Retinal pigment epithelial cell (primary cell): ENCODE measurements around the gene ANKRD13B.

Experiments
- DNase-seq: peaks from one replicate; pipeline ENCODE4 v3.0.0-alpha.2; 2010; ENCODE audit warnings: low read depth
- H3K4me3 ChIP-seq: 2 replicates; pipeline ENCODE4 v1.5.1; 2011; ENCODE audit warnings: mild to moderate bottlenecking, low read length, control low read depth, moderate library complexity
- CTCF ChIP-seq: conservative IDR thresholded peaks from 2 replicates; pipeline ENCODE4 v1.5.1; 2011; ENCODE audit warnings: low read depth, low read length, control low read depth, inconsistent platforms

Gene ANKRD13B

GRCh38 chr17:29628644-29629043 lies 35.7 kb downstream of the ANKRD13B start:
- no peak for TF ChIP-seq CTCF
- no peak overlapping the region for H3K4me3 ChIP-seq
- DNase-seq, result no peak

GRCh38 chr17:29629839-29630238 lies 36.9 kb downstream of the ANKRD13B start:
- no peak overlapping the region for H3K4me3 ChIP-seq
- no peak for DNase-seq
- no peak for TF ChIP-seq CTCF

GRCh38 chr17:29630630-29631193 lies 37.8 kb downstream of the ANKRD13B start:
- no peak overlapping the region for H3K4me3 ChIP-seq
- no peak for TF ChIP-seq CTCF
- no peak for DNase-seq

GRCh38 chr17:29633886-29634285 lies 41.0 kb downstream of the ANKRD13B start:
- H3K4me3 ChIP-seq, result no peak overlapping the region
- TF ChIP-seq CTCF, result no peak
- no peak for DNase-seq

GRCh38 chr17:29640413-29640812 lies 47.5 kb downstream of the ANKRD13B start:
- DNase-seq, result no peak
- TF ChIP-seq CTCF, result no peak
- no peak overlapping the region for H3K4me3 ChIP-seq

- DNase-seq, result no peak
- no peak for TF ChIP-seq CTCF
- H3K4me3 ChIP-seq, result no peak overlapping the region
These were observed 48.2 kb downstream of the ANKRD13B start for GRCh38 chr17:29640981-29641642.

GRCh38 chr17:29642171-29642611 lies 49.3 kb downstream of the ANKRD13B start:
- TF ChIP-seq CTCF, result no peak
- H3K4me3 ChIP-seq, result no peak overlapping the region
- no peak for DNase-seq
